Femur (tissue), 1 donor: Measurements from ENCODE around the gene MRPL42.

Experiments
- DNase-seq: peaks from one replicate; pipeline ENCODE4 v3.0.0-alpha.2; 2017

MRPL42 gene

DNA sequence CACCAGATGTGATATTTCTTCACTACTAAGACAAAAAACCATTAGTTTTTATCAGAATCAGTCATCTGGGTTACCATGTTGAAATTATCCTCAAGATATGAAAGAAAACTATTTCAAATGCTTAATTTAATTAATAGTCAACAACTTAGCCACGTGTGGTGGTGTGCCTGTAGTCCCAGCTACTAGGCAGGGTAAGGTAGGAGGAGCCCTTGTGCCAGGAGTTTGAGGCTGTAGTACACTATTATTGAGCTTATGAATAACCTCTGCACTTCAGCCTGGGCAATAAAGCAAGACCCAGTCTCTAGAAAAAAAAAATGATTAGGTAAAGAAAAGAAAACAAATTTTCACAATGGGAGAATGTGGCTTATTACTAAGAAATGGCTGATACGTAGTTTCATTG lies 33.4 kb downstream of the MRPL42 start:
- DNase-seq: no peak

DNA sequence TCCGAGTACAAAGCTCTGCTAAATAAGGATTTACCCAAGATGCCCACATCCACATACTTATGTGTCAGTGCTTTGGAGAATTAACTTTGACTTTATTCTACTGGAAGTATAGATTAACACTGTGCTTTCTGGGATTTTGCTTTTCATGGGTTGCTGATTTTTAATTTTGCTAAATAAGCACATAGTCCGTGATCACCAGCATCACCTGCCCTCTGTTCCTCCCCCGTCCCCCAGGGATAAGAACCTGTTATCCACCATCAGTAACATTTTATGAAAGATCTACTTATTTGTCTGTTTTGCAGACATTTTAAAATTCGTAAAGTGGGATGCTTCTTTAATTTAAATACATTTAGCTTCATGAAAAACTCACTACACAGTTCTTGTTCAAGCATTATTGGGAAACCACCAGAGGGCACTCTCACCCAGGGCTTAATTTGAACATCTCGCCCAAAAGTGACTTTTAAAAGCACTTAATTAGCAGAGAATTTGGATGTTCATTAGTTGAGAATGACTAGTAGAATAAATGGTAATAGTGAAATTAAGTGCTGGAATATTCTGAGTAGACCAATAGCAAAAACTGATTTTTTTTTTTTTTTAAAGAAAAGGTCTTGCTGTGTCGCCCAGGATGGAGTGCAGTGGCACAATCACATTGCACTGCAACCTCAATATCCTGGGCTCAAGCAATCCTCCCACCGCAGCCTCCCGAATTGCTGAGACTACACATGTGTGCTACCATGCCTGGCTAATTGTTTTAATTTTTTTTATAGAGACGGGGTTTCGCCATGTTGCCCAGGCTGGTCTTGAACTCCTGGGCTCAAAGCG lies 35.7 kb downstream of the MRPL42 start:
- DNase-seq: peak; percentile 40

GRCh38 chr12:93507165-93507564 lies 39.9 kb downstream of the MRPL42 start:
- no peak for DNase-seq

DNA sequence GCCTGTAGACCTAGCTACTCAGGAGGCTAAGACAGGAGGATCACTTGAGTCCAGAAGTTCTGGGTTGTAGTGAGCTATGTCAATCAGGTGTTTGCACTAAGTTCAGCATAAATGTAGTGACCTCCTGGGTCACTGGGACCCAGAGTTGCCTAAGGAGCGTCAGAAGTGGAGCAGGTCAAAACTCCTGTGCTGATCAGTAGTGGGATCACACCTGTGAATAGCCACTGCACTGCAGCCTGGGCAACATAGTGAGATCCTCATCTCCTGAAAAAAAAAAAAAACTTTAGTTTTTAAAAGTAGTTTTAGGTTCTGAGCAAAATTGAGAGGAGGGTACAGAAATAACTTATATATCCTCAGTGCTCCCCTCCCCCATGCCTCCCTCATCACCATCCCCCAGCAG lies 42.2 kb downstream of the MRPL42 start:
- no peak for DNase-seq

DNA sequence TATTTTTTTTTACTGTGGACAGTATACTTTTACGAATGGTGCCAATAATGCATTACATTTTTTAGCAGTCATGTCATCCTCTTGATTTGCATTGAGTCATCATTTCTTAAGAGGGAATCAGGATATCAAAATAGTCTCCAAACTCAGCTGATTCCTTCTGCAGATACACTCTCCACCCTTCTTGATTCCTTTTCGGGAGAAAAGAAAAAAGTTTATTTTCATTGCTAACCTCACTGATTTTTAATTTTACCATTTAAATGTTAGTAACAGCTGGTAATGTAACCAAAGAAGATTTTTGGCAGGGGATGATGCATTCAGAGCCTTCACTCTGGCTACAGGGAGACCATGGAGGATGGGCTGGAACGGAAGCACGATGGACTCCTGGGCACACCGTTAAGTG lies 47.5 kb downstream of the MRPL42 start:
- DNase-seq: no peak

DNA sequence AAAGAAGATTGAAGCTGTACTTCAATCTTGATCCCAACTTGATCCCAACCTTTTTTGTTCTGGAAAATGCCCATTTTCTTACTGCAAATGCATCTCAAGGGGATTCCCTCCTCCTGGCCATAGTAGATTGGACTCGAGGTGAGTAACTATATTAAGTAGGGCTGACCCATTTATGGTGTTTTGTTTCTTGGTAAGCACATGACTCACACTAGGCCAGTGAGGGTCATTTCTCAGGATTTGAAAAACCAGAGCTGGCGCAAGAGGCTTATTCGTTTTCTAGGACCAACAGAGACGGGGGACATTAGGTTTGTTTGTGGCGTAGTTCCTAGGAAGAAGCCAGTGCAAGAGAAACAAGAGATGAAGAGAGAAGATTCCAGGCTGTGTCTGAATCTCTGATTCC lies 51.4 kb downstream of the MRPL42 start:
- no peak for DNase-seq

DNA sequence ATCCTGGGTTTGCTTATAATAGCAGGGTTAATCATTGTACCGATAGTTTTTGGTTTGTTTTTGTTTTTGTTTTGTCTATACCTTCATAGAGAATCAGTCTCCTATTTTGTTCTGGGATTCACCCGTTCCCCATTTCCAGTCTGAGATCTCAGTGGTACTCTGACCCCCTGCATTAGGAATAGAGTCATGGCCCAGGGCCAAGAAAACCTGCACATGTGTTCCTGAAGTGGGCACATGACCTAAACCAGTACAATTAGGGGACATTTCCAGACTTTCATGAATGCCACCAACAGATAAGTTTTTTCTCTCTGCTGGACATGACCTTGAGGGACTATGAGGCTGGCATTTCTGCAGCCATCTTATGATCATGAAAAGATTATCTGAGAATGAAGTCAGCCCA lies 52.5 kb downstream of the MRPL42 start:
- no peak for DNase-seq

DNA sequence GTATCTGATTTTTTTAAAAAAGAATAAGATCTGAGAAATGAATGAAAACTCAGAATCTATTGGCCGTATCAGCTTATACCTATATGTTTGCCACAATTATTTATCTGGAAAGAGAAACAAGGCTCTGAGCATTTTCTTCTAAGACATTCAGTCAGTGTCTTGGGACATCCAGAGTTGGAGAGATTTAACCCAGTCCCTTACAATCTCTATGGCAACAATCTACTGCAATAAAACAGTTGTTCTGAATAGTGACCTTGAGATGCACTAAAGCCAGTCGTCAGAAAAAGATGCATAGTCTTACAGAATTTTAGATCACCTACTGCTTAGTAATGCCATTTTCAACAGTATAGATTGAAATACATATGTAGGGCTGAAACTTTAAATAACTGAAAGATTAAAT lies 53.1 kb downstream of the MRPL42 start:
- no peak for DNase-seq

GRCh38 chr12:93521225-93522080 lies 54.1 kb downstream of the MRPL42 start:
- no peak for DNase-seq

GRCh38 chr12:93524386-93525133 lies 57.2 kb downstream of the MRPL42 start:
- no peak for DNase-seq

GRCh38 chr12:93526786-93527428 lies 59.6 kb downstream of the MRPL42 start:
- DNase-seq: no peak

DNA sequence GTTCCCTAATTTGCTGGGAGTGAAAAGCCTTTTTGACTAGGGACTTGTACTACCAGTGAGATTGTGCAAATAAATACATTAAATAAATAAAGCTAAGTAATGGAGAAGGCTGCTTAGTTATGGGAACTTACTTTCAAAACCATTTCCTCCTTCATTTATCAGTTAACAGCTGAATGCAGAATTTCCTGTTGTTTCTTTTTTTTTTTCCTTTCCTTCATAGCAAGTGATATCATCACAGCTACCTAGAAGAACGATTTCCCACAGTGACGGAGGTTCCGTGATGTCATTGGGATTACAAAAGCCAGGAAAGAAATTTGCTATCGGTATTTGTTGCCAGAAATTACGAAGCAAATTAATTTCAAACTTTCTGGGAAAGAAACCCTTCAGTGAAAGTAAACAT lies 63.0 kb downstream of the MRPL42 start:
- DNase-seq: no peak

DNA sequence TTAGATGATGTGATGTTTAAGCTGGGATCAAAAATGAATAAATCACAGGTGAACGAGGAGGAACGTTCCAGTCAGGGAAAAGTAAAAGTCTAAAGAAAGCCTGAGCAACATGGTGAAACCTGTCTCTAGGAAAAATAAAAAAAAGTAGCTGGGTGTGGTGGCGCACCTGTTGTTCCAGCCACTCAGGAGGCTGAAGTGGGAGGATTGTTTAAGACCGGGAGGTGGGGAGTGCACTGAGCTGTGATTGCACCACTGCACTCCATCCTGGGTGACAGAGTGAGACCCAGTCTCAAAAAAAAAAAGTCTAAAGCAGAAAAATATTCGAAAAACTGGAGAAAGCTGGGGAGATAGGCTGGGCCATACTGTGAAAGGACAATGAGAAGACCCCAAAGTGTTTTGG lies 66.0 kb downstream of the MRPL42 start:
- no peak for DNase-seq

GRCh38 chr12:93536111-93536765 lies 68.9 kb downstream of the MRPL42 start:
- DNase-seq: no peak

- no peak for DNase-seq
Observed at GRCh38 chr12:93536766-93537488, 69.6 kb downstream of the MRPL42 start.

DNA sequence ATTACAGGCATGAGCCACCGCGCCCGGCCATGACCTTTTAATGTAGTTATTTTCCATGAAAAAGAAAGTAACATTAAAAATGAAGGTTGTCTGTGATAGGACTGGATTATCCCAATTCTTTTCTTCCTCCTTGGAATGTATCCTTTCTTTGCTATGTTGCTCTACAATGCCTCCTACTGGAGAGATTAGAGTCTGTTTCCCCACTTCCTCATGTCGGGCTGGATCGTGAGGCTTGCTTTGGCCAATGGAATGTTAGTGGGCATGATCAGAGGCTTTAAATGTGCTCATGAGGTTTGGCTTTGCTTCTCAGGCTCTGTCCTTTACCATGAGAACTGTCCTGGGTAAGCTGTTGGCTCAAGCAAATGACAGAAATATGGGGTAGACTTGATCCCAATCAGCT lies 70.5 kb downstream of the MRPL42 start:
- DNase-seq: no peak

- no peak for DNase-seq
Observed at GRCh38 chr12:93539821-93540220, 72.5 kb downstream of the MRPL42 start.

DNA sequence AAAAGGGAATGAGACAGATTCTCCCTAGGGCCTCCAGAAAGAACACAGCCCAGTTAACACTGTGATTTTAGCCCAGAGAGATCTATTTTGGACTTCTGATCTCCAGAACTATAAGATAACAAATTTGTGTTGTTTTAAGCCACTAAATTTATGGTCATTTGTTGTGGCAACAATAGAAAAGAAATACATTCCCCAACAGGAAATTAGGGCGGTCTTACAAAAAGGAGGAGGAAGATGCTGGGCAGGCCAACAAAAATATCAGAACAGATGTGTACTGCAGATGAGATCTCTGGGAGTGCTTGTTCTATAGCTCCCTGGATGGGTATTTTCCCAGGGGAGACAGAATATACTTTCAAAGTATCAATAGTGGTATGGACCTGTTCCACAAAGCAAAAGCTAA lies 73.2 kb downstream of the MRPL42 start:
- DNase-seq: no peak

GRCh38 chr12:93541578-93542225 lies 74.4 kb downstream of the MRPL42 start:
- DNase-seq: no peak

- no peak for DNase-seq
Observed at GRCh38 chr12:93547778-93548177, 80.5 kb downstream of the MRPL42 start.

- no peak for DNase-seq
Observed at GRCh38 chr12:93549174-93549573, 81.9 kb downstream of the MRPL42 start.
